Heart right ventricle (tissue), 16 donors: ENCODE measurements around the gene TBXAS1. TPM values are rescaled to one million over a fixed set of nuclear protein-coding genes. Genes with fewer than 3 reads are reported as not detected.
A peak's percentile ranks its signal among the peaks of the same experiment; 100 is the strongest.

ENCODE experiments used
- ATAC-seq, 8 donors: fragments of 200-7000 bp; cut with Tn5 transposase; one replicate each; pipeline ENCODE4 v1.9.1; 2020; ENCODE audit warnings: mild to moderate bottlenecking in 8 of 8, moderate library complexity in 8 of 8, moderate number of reproducible peaks in 1 of 8
- DNase-seq, 2 donors: peaks; one replicate each; pipeline ENCODE4 v3.0.0-alpha.2; 2020
- H3K27ac ChIP-seq, 10 donors: fragments of 200-600 bp; sonication (generic) in 2 of 10; one replicate each; pipeline versions ENCODE4 v1.5.0 to v1.8.0; 2020 to 2022; ENCODE audit warnings: mild to moderate bottlenecking in 3 of 10
- H3K27me3 ChIP-seq, 7 donors: fragments of 200-600 bp; one replicate each; pipeline ENCODE4 v1.8.0; 2021 to 2022; ENCODE audit warnings: mild to moderate bottlenecking in 2 of 7
- H3K36me3 ChIP-seq, 9 donors: fragments of 200-600 bp; sonication (generic) in 1 of 9; one replicate each; pipeline versions ENCODE4 v1.5.0 to v1.8.0; 2020 to 2022; ENCODE audit warnings: mild to moderate bottlenecking in 2 of 9
- H3K4me1 ChIP-seq, 9 donors: fragments of 200-600 bp; sonication (generic) in 1 of 9; one replicate each; pipeline versions ENCODE4 v1.5.0 to v1.8.0; 2020 to 2022; ENCODE audit warnings: mild to moderate bottlenecking in 4 of 9
- H3K4me3 ChIP-seq, 10 donors: fragments of 200-600 bp; sonication (generic) in 2 of 10; one replicate each; pipeline versions ENCODE4 v1.5.0 to v1.8.0; 2020 to 2022; ENCODE audit warnings: mild to moderate bottlenecking in 7 of 10, moderate library complexity in 2 of 10
- H3K9me3 ChIP-seq, 11 donors: fragments of 200-600 bp in 10 of 11; sonication (generic) in 2 of 11; one replicate each; pipeline versions ENCODE4 v1.5.0 to v1.8.0; 2013 to 2022; ENCODE audit warnings: mild to moderate bottlenecking in 2 of 11, control low read depth in 1 of 11, moderate library complexity in 1 of 11
- CTCF ChIP-seq, 9 donors: fragments of 200-600 bp; sonication (generic) in 2 of 9; IDR thresholded peaks; one replicate each; pipeline versions ENCODE4 v1.5.0 to v1.8.0; 2021 to 2022; ENCODE audit warnings: antibody characterized with exemption in 9 of 9, mild to moderate bottlenecking in 5 of 9, moderate library complexity in 1 of 9
- WGBS, 2 donors: extraction: QIAGEN DNeasy Blood & Tissue Kit; methylation state at CpG; one replicate each; pipeline ENCODE4 v1.1.7; 2013; ENCODE audit warnings: inconsistent platforms in 1 of 2; 5-methylcytosine and 5-hydroxymethylcytosine counted together
- intact Hi-C, 10 donors: fragments of 100-400 bp; cut with DNase I; formaldehyde crosslinking; loops; one replicate each; pipeline versions ENCODE4 v1.11.1 to v1.14.2; 2022
- polyA plus RNA-seq, 2 donors: library from polyadenylated mRNA; stranded (reverse); fragments of 200-250 nt; gene quantifications; one replicate each; pipeline ENCODE4 v1.2.3, GENCODE V29; 2013
- total RNA-seq, 10 donors: library from RNA; stranded (reverse); fragmentation: NEBNext Ultra II Directional in 3 of 10; extraction: Animal tissue kit (Norgen Biotek cat#: 25700) in 3 of 10; gene quantifications; one replicate each; pipeline versions ENCODE4 v1.2.1 to v1.2.4, GENCODE V29; 2021 to 2023
- donor health status: Arrhythmogenic right ventricular cardiomyopathy.
- donor health status: ischemic (EF 13 %, LVEDD 7.1; RV severe dilation, severe dysfunction).
- donor health status: healthy with polysubstance abuse.
- donor health status: DM: no; HTN: yes; CAD: no.
- donor health status: DM: no; HTN: no; CAD: no.
- donor health status: ischemic (EF 25% LVEDD 6.9; RV normal size, moderate dysfunction).
- donor health status: ischemic (EF 25% LVEDD 5.7; RV mildly dilated, moderate dysfunction).
- donor health status: healthy.
- donor health status: DM: yes; HTN: yes; CAD: no.
- donor health status: Ischemic cardiomyopathy.
- donor health status: ischemic (EF 35%, LVEDD 5.7; RV mildly dilated, moderate dysfunction).
- donor health status: nonischemic (EF 11% LVEDD 7.7; RV severe dilation, severe dysfunction).
- donor health status: DM: yes; HTN: yes; CAD: no.
- donor health status: PGD.
- donor health status: ischemic (EF 29% LVEDD 5.4; RV normal size, mild dysfunction).
- donor health status: nonischemic (EF 23%, LVEDD 6.1; RV moderate dilation, normal function).

TBXAS1 gene
- total and polyA plus RNA-seq, 12 donors, result 1.7 to 17.7 (median 3.7) TPM

- H3K9me3 ChIP-seq, result peaks cover 0 to 6% (median 0%) of the 10 kb centered on the region in 11 donors
- peaks cover 0 to 51% (median 0%) of the 10 kb centered on the region in 9 donors for H3K4me1 ChIP-seq
- 88 to 91% methylated on average over 5 of the region's 5 CpGs for WGBS, 2 donors
- H3K4me3 ChIP-seq, result no peak overlapping the region
- intact Hi-C loops, result no loop called here
- no peak for DNase-seq
- peaks cover 0 to 5% (median 0%) of the 10 kb centered on the region in 7 donors for H3K27me3 ChIP-seq
- TF ChIP-seq CTCF (IDR thresholded peaks at IDR 0.05), result no peak
- peak in 3 of 8 donors; percentile 13 to 23 (median 17) for ATAC-seq
- no peaks in the 10 kb centered on the region for H3K36me3 ChIP-seq
- no peak overlapping the region for H3K27ac ChIP-seq
These were observed 68.5 kb downstream of the TBXAS1 start for GRCh38 chr7:139897422-139898090.

- Histone ChIP-seq H3K4me3 (no peak overlapping the region), H3K27ac (no peak overlapping the region), H3K27me3 (peaks cover 0 to 5% (median 0%) of the 10 kb centered on the region in 7 donors), H3K36me3 (no peaks in the 10 kb centered on the region), H3K9me3 (peaks cover 0 to 15% (median 8%) of the 10 kb centered on the region in 11 donors), H3K4me1 (peaks cover 0 to 51% (median 0%) of the 10 kb centered on the region in 9 donors)
- 88 to 89% methylated on average over 12 of the region's 12 CpGs for WGBS, 2 donors
- TF ChIP-seq CTCF (IDR thresholded peaks at IDR 0.05), result no peak
- no peak for ATAC-seq
- intact Hi-C loops, result no loop called here
- no peak for DNase-seq
These were observed 69.4 kb downstream of the TBXAS1 start for GRCh38 chr7:139898483-139898882.

GRCh38 chr7:139899328-139899955 is 70.4 kb downstream of the TBXAS1 start:
- intact Hi-C loops, result no loop called here
- H3K9me3 ChIP-seq, result peaks cover 0 to 18% (median 8%) of the 10 kb centered on the region in 11 donors
- H3K27me3 ChIP-seq, result no peaks in the 10 kb centered on the region
- ATAC-seq, result no peak
- H3K27ac ChIP-seq, result no peak overlapping the region
- no peaks in the 10 kb centered on the region for H3K36me3 ChIP-seq
- DNase-seq, result no peak
- TF ChIP-seq CTCF (IDR thresholded peaks at IDR 0.05), result no peak
- H3K4me1 ChIP-seq, result peaks cover 0 to 47% (median 0%) of the 10 kb centered on the region in 9 donors
- no peak overlapping the region for H3K4me3 ChIP-seq
- 96 to 98% methylated on average over 5 of the region's 5 CpGs for WGBS, 2 donors

- Histone ChIP-seq H3K27ac (no peak overlapping the region), H3K4me1 (peaks cover 0 to 38% (median 0%) of the 10 kb centered on the region in 9 donors), H3K9me3 (peaks cover 0 to 18% (median 8%) of the 10 kb centered on the region in 11 donors), H3K27me3 (no peaks in the 10 kb centered on the region), H3K4me3 (no peak overlapping the region), H3K36me3 (no peaks in the 10 kb centered on the region)
- TF ChIP-seq CTCF (IDR thresholded peaks at IDR 0.05), result no peak
- WGBS, 2 donors, result 93 to 97% methylated on average over 2 of the region's 2 CpGs
- no peak for DNase-seq
- intact Hi-C loops, result no loop called here
- ATAC-seq, result no peak
These were observed 71.3 kb downstream of the TBXAS1 start for GRCh38 chr7:139900326-139900725.
